SK-N-SH (cell line): ENCODE measurements around the gene MAX. TPM values are rescaled to one million over a fixed set of nuclear protein-coding genes. Genes with fewer than 3 reads are reported as not detected.

Experiments
- CTCF ChIA-PET: fragments of 300-600, 350-600 bp; formaldehyde crosslinking; extraction: SDS; loops from one replicate; lab custom pipeline; 2021; lab: Yijun Ruan, JAX
- POLR2A ChIA-PET: fragments of 350-600 bp; sonication (Branson Sonifier 250); formaldehyde crosslinking; extraction: SDS; loops from one replicate; lab custom pipeline; 2020; ENCODE audit warnings: antibody characterized with exemption, inconsistent platforms; lab: Yijun Ruan, JAX
- DNase-seq: peaks from one replicate; pipeline ENCODE4 v3.0.0; 2012
- H2AFZ ChIP-seq: fragments of 200-600 bp; sonication (generic); 2 replicates; pipeline ENCODE4 v1.8.1; 2016; ENCODE audit warnings: antibody characterized with exemption, mild to moderate bottlenecking, low read depth
- H3F3A ChIP-seq: fragments of 200-600 bp; sonication (generic); replicated peaks from 2 replicates; pipeline ENCODE3; 2016; ENCODE audit warnings: antibody characterized with exemption, mild to moderate bottlenecking; ENCODE audit not compliant: insufficient read depth
- H3K27ac ChIP-seq, 2 experiments: fragments of 200-500 bp in 1 of 2; fragments of 200-600 bp in 1 of 2; sonication (Bioruptor generic) in 1 of 2; sonication (generic), shearing (Covaris generic) in 1 of 2; 2 replicates each; pipeline versions ENCODE4 v1.5.1 to v1.6.1; 2014 to 2016; ENCODE audit warnings: low read depth in 2 of 2, inconsistent platforms in 1 of 2, low read length in 1 of 2, mild to moderate bottlenecking in 1 of 2, mixed read lengths in 1 of 2
- H3K27me3 ChIP-seq: fragments of 200-600 bp; sonication (generic), shearing (Covaris generic); 2 replicates; pipeline ENCODE4 v1.6.1; 2016; ENCODE audit warnings: mixed run types; ENCODE audit not compliant: insufficient read depth
- H3K36me3 ChIP-seq, 2 experiments: fragments of 200-500 bp in 1 of 2; fragments of 200-600 bp in 1 of 2; sonication (Bioruptor generic) in 1 of 2; sonication (generic) in 1 of 2; replicated peaks in 1 of 2; 2 replicates each; pipeline versions ENCODE3 to v1.5.1; 2014 to 2016; ENCODE audit warnings: low read length in 1 of 2, mild to moderate bottlenecking in 1 of 2; ENCODE audit not compliant: insufficient read depth in 2 of 2, control insufficient read depth in 1 of 2
- H3K4me1 ChIP-seq, 2 experiments: fragments of 200-500 bp in 1 of 2; fragments of 200-600 bp in 1 of 2; sonication (Bioruptor generic) in 1 of 2; sonication (generic), shearing (Covaris generic) in 1 of 2; 2 replicates each; pipeline versions ENCODE4 v1.5.1 to v1.6.1; 2014 to 2016; ENCODE audit warnings: low read depth in 1 of 2, low read length in 1 of 2, mixed run types in 1 of 2; ENCODE audit not compliant: insufficient read depth in 2 of 2, control insufficient read depth in 1 of 2
- H3K4me2 ChIP-seq: fragments of 200-600 bp; sonication (generic), shearing (Covaris generic); 2 replicates; pipeline ENCODE4 v1.6.1; 2017; ENCODE audit warnings: mixed run types
- H3K4me3 ChIP-seq, 2 experiments: fragments of 200-500 bp in 1 of 2; fragments of 200-600 bp in 1 of 2; sonication (Bioruptor generic) in 1 of 2; sonication (generic), shearing (Covaris generic) in 1 of 2; 2 replicates each; pipeline versions ENCODE4 v1.5.1 to v1.8.1; 2014 to 2016; ENCODE audit warnings: low read depth in 2 of 2, inconsistent platforms in 1 of 2, low read length in 1 of 2, mild to moderate bottlenecking in 1 of 2, mixed read lengths in 1 of 2, moderate library complexity in 1 of 2
- H3K79me2 ChIP-seq: fragments of 200-600 bp; sonication (generic); 2 replicates; pipeline ENCODE4 v1.8.1; 2017; ENCODE audit warnings: mild to moderate bottlenecking; ENCODE audit not compliant: insufficient read depth
- H3K9ac ChIP-seq: fragments of 200-600 bp; sonication (generic); 2 replicates; pipeline ENCODE4 v1.6.1; 2017; ENCODE audit warnings: mixed run types
- H3K9me2 ChIP-seq: fragments of 200-600 bp; sonication (generic); 2 replicates; pipeline ENCODE4 v1.6.1; 2017; ENCODE audit warnings: mixed run types
- H3K9me3 ChIP-seq: fragments of 200-600 bp; sonication (generic); 2 replicates; pipeline ENCODE4 v1.6.1; 2017; ENCODE audit warnings: mixed run types, mild to moderate bottlenecking, moderate library complexity
- H4K20me1 ChIP-seq: fragments of 200-600 bp; sonication (generic); 2 replicates; pipeline ENCODE4 v1.6.1; 2017; ENCODE audit warnings: mild to moderate bottlenecking, mixed run types; ENCODE audit not compliant: insufficient read depth
- CHD2 ChIP-seq: fragments of 150-350 bp; IDR thresholded peaks from 2 replicates; pipeline ENCODE4 v1.6.1; 2018; ENCODE audit warnings: low read length; ENCODE audit not compliant: partially characterized antibody
- ELF1 ChIP-seq: IDR thresholded peaks from 2 replicates; pipeline ENCODE4 v1.4.0; 2012
- EP300 ChIP-seq, 2 experiments: IDR thresholded peaks; 2 replicates each; pipeline versions ENCODE4 v1.4.0 to v1.6.1; 2012; ENCODE audit warnings: borderline replicate concordance in 1 of 2, low read depth in 1 of 2, low read length in 1 of 2
- GATA2 ChIP-seq: sonication (generic); formaldehyde crosslinking; IDR thresholded peaks from 2 replicates; pipeline ENCODE4 v1.5.0; 2020; ENCODE audit warnings: mild to moderate bottlenecking, missing genetic modification reagents
- JUND ChIP-seq: IDR thresholded peaks from 2 replicates; pipeline ENCODE4 v1.4.0; 2012
- MEF2A ChIP-seq: IDR thresholded peaks from 2 replicates; pipeline ENCODE4 v1.4.0; 2012; ENCODE audit warnings: low read depth, borderline replicate concordance
- NRF1 ChIP-seq: IDR thresholded peaks from 2 replicates; pipeline ENCODE4 v1.6.1; 2012; ENCODE audit warnings: low read depth, mild to moderate bottlenecking, low read length
- POLR2AphosphoS5 ChIP-seq: IDR thresholded peaks from 2 replicates; pipeline ENCODE4 v1.6.1; 2012; ENCODE audit warnings: low read depth, low read length
- RAD21 ChIP-seq: IDR thresholded peaks from 2 replicates; pipeline ENCODE4 v1.6.1; 2012; ENCODE audit warnings: mild to moderate bottlenecking, low read length
- SIN3A ChIP-seq: IDR thresholded peaks from 2 replicates; pipeline ENCODE4 v1.6.1; 2012; ENCODE audit warnings: low read depth, mild to moderate bottlenecking, low read length, moderate library complexity, borderline replicate concordance
- SMC3 ChIP-seq: IDR thresholded peaks from 2 replicates; pipeline ENCODE4 v1.6.1; 2012; ENCODE audit warnings: low read depth, low read length, improper control_type of control experiment
- TCF12 ChIP-seq: IDR thresholded peaks from 2 replicates; pipeline ENCODE4 v1.4.0; 2012
- WGBS: methylation state at CpG from one replicate; pipeline ENCODE4 v1.1.6; 2017; ENCODE audit warnings: low lambda C conversion rate; 5-methylcytosine and 5-hydroxymethylcytosine counted together
- polyA plus RNA-seq, 3 experiments: library from polyadenylated mRNA; depleted of rRNA; stranded (reverse); fragments of >200 nt; gene quantifications; 2 replicates each; pipeline ENCODE4 v1.2.3, GENCODE V29; 2012
- TF ChIP-seq, protein P1 (sequence below): IDR thresholded peaks from 2 replicates; pipeline ENCODE4 v1.6.1; 2012; ENCODE audit warnings: mild to moderate bottlenecking, low read depth, low read length, moderate library complexity
- TF ChIP-seq, protein P2 (sequence below): IDR thresholded peaks from 2 replicates; pipeline ENCODE4 v1.4.0; 2012; ENCODE audit warnings: low read depth, borderline replicate concordance
- TF ChIP-seq, protein P3 (sequence below): fragments of 150-350 bp; IDR thresholded peaks from 2 replicates; pipeline ENCODE4 v1.6.1; 2017; ENCODE audit warnings: antibody characterized with exemption, low read length, low read depth, borderline replicate concordance
- TF ChIP-seq, protein P4 (sequence below): IDR thresholded peaks from 2 replicates; pipeline ENCODE4 v1.4.0; 2012; ENCODE audit warnings: low read depth
- TF ChIP-seq, protein P5 (sequence below): IDR thresholded peaks from 2 replicates; pipeline ENCODE4; 2012
- TF ChIP-seq, protein P6 (sequence below): IDR thresholded peaks from 2 replicates; pipeline ENCODE4 v1.4.0; 2012; ENCODE audit warnings: low read depth, borderline replicate concordance

MAX gene
- polyA plus RNA-seq, 1 of the 3 experiments (the other 2 are of a cell fraction), result 103 TPM

DNA sequence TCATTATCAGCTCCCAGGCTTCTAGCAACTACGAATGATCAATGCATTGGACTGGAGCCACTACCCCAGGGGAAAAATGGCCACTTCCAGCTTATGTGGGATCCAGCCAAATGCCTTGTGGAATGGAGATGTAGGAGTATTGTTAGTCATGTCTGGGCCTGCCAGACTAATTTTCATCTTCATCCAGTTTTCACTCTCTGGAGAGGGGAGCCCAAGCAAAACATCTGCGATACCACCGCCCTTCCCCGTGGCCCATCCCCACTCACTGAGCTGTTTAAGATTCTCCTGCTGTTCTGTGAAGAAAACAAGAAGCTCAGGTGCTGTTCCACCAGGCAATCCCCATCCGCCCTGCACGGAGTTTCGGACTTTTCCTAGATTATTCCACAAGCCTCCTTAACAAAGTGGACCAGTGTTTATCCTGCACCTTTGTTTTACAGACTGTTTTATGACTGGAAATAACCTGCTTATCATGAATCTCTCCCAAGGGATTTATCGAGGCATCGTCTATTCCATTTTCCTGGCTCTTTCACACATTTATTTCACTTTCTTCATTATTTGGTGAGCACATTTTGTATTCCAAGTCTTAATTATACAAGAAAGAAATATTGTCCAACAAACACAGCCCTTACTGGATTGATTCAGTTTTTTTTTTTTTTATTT lies 35.5 kb upstream of the MAX start:
- ChIA-PET CTCF (interaction anchor here (0.7 kb wide), 1 partner anchor 112 kb away, joined by 3 read pairs; no protein-coding TSS in a partner anchor), POLR2A (no interaction called here)
- no peak for DNase-seq
- no peak overlapping the region for H3K27ac ChIP-seq
- no peaks in the 10 kb centered on the region for H4K20me1 ChIP-seq
- H3K79me2 ChIP-seq, result no peaks in the 10 kb centered on the region
- WGBS, result 88% methylated on average over 9 of the region's 9 CpGs
- H3K27me3 ChIP-seq, result peaks cover 6% of the 10 kb centered on the region; the same call in 1 of the 2 replicates
- H3F3A ChIP-seq, result no peaks in the 10 kb centered on the region
- H2AFZ ChIP-seq, result no peak overlapping the region
- H3K4me3 ChIP-seq, result no peak overlapping the region
- no peak for TF ChIP-seq POLR2AphosphoS5
- TF ChIP-seq NRF1, result no peak
- TF ChIP-seq JUND, result no peak
- no peak for TF ChIP-seq TCF12
- no peak for TF ChIP-seq SMC3
- no peak for TF ChIP-seq RAD21
- TF ChIP-seq EP300 (IDR thresholded peaks at IDR 0.05; ENCODE audit: borderline replicate concordance in 1 of 2, low read depth in 1 of 2, low read length in 1 of 2), result no peak
- TF ChIP-seq GATA2, result no peak
- TF ChIP-seq MEF2A, result no peak
- TF ChIP-seq, protein P1, sequence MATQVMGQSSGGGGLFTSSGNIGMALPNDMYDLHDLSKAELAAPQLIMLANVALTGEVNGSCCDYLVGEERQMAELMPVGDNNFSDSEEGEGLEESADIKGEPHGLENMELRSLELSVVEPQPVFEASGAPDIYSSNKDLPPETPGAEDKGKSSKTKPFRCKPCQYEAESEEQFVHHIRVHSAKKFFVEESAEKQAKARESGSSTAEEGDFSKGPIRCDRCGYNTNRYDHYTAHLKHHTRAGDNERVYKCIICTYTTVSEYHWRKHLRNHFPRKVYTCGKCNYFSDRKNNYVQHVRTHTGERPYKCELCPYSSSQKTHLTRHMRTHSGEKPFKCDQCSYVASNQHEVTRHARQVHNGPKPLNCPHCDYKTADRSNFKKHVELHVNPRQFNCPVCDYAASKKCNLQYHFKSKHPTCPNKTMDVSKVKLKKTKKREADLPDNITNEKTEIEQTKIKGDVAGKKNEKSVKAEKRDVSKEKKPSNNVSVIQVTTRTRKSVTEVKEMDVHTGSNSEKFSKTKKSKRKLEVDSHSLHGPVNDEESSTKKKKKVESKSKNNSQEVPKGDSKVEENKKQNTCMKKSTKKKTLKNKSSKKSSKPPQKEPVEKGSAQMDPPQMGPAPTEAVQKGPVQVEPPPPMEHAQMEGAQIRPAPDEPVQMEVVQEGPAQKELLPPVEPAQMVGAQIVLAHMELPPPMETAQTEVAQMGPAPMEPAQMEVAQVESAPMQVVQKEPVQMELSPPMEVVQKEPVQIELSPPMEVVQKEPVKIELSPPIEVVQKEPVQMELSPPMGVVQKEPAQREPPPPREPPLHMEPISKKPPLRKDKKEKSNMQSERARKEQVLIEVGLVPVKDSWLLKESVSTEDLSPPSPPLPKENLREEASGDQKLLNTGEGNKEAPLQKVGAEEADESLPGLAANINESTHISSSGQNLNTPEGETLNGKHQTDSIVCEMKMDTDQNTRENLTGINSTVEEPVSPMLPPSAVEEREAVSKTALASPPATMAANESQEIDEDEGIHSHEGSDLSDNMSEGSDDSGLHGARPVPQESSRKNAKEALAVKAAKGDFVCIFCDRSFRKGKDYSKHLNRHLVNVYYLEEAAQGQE, result no peak
- no peak for TF ChIP-seq CHD2
- TF ChIP-seq, protein P2, sequence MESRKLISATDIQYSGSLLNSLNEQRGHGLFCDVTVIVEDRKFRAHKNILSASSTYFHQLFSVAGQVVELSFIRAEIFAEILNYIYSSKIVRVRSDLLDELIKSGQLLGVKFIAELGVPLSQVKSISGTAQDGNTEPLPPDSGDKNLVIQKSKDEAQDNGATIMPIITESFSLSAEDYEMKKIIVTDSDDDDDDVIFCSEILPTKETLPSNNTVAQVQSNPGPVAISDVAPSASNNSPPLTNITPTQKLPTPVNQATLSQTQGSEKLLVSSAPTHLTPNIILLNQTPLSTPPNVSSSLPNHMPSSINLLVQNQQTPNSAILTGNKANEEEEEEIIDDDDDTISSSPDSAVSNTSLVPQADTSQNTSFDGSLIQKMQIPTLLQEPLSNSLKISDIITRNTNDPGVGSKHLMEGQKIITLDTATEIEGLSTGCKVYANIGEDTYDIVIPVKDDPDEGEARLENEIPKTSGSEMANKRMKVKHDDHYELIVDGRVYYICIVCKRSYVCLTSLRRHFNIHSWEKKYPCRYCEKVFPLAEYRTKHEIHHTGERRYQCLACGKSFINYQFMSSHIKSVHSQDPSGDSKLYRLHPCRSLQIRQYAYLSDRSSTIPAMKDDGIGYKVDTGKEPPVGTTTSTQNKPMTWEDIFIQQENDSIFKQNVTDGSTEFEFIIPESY, result no peak
- TF ChIP-seq SIN3A, result no peak
- TF ChIP-seq, protein P3, sequence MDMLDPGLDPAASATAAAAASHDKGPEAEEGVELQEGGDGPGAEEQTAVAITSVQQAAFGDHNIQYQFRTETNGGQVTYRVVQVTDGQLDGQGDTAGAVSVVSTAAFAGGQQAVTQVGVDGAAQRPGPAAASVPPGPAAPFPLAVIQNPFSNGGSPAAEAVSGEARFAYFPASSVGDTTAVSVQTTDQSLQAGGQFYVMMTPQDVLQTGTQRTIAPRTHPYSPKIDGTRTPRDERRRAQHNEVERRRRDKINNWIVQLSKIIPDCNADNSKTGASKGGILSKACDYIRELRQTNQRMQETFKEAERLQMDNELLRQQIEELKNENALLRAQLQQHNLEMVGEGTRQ, result no peak
- TF ChIP-seq, protein P4, sequence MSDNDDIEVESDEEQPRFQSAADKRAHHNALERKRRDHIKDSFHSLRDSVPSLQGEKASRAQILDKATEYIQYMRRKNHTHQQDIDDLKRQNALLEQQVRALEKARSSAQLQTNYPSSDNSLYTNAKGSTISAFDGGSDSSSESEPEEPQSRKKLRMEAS, result no peak
- TF ChIP-seq ELF1, result no peak
- TF ChIP-seq, protein P5, sequence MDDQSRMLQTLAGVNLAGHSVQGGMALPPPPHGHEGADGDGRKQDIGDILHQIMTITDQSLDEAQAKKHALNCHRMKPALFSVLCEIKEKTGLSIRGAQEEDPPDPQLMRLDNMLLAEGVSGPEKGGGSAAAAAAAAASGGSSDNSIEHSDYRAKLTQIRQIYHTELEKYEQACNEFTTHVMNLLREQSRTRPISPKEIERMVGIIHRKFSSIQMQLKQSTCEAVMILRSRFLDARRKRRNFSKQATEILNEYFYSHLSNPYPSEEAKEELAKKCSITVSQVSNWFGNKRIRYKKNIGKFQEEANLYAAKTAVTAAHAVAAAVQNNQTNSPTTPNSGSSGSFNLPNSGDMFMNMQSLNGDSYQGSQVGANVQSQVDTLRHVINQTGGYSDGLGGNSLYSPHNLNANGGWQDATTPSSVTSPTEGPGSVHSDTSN, result no peak
- TF ChIP-seq, protein P6, sequence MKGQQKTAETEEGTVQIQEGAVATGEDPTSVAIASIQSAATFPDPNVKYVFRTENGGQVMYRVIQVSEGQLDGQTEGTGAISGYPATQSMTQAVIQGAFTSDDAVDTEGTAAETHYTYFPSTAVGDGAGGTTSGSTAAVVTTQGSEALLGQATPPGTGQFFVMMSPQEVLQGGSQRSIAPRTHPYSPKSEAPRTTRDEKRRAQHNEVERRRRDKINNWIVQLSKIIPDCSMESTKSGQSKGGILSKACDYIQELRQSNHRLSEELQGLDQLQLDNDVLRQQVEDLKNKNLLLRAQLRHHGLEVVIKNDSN, result no peak
- H3K4me2 ChIP-seq, result no peak overlapping the region
- H3K9me2 ChIP-seq, result no peaks in the 10 kb centered on the region
- H3K9me3 ChIP-seq, result no peaks in the 10 kb centered on the region
- H3K36me3 ChIP-seq, result no peaks in the 10 kb centered on the region
- H3K9ac ChIP-seq, result no peak overlapping the region
- H3K4me1 ChIP-seq, result no peaks in the 10 kb centered on the region; a peak in 1 of 4 replicates
